CD4-positive, alpha-beta T cell treated with Interleukin-17A for 4 hours (primary cell): ENCODE data around the gene MT1X.
A peak's percentile ranks its signal among the peaks of the same experiment; 100 is the strongest.

Experiments
- DNase-seq: peaks from one replicate; pipeline ENCODE4 v3.0.0-alpha.2; 2020; ENCODE audit warnings: mixed read lengths

MT1X gene

GRCh38 chr16:56679818-56680217 lies 2.5 kb upstream of the MT1X start:
- DNase-seq: peak; percentile 14

- no peak for DNase-seq
These were observed 580 bp downstream of the MT1X start for GRCh38 chr16:56682703-56683397.

- no peak for DNase-seq
These were observed 1.3 kb downstream of the MT1X start for GRCh38 chr16:56683424-56684172.

GRCh38 chr16:56684256-56684925 lies 2.1 kb downstream of the MT1X start:
- no peak for DNase-seq

- DNase-seq: no peak
These were observed 2.8 kb downstream of the MT1X start for GRCh38 chr16:56684926-56685590.

- no peak for DNase-seq
These were observed 4.5 kb downstream of the MT1X start for GRCh38 chr16:56686758-56687157.

- DNase-seq: no peak
These were observed 6.5 kb downstream of the MT1X start for GRCh38 chr16:56688762-56689161.

GRCh38 chr16:56689171-56689570 lies 6.9 kb downstream of the MT1X start:
- no peak for DNase-seq

GRCh38 chr16:56690420-56691122 lies 8.3 kb downstream of the MT1X start:
- no peak for DNase-seq

- no peak for DNase-seq
These were observed 9.6 kb downstream of the MT1X start for GRCh38 chr16:56691885-56692284.

- DNase-seq: no peak
These were observed 13.0 kb downstream of the MT1X start for GRCh38 chr16:56695246-56695645.

GRCh38 chr16:56697456-56698155 lies 15.3 kb downstream of the MT1X start:
- no peak for DNase-seq

- no peak for DNase-seq
These were observed 17.9 kb downstream of the MT1X start for GRCh38 chr16:56700195-56700594.

GRCh38 chr16:56700631-56701030 lies 18.4 kb downstream of the MT1X start:
- no peak for DNase-seq

- no peak for DNase-seq
These were observed 19.3 kb downstream of the MT1X start for GRCh38 chr16:56701534-56701933.

- no peak for DNase-seq
These were observed 20.6 kb downstream of the MT1X start for GRCh38 chr16:56702836-56703235.

- DNase-seq: peak; percentile 69
These were observed 26.5 kb downstream of the MT1X start for GRCh38 chr16:56708525-56709442.

GRCh38 chr16:56709443-56710040 lies 27.3 kb downstream of the MT1X start:
- DNase-seq: no peak

GRCh38 chr16:56710181-56710737 lies 28.0 kb downstream of the MT1X start:
- no peak for DNase-seq

GRCh38 chr16:56711862-56712261 lies 29.6 kb downstream of the MT1X start:
- DNase-seq: no peak
